Glomerular visceral epithelial cell (primary cell): Measurements from ENCODE around the gene PCDH17.

Experiments used
- DNase-seq: peaks from one replicate; pipeline ENCODE4 v3.0.0-alpha.2; 2016; ENCODE audit errors: extremely low spot score

Gene PCDH17

GRCh38 chr13:57631596-57632275, at the start of gene PCDH17:
Gene PCDH17 (plus strand): TSS chr13:57631744. CDS start chr13:57632547, 803 bp downstream.
- peak; percentile 38 for DNase-seq

- no peak for DNase-seq
These were observed 49.5 kb upstream of the PCDH17 start for GRCh38 chr13:57582032-57582431.

- no peak for DNase-seq
These were observed 48.0 kb upstream of the PCDH17 start for GRCh38 chr13:57583529-57583928.

- DNase-seq, result no peak
These were observed 42.9 kb upstream of the PCDH17 start for GRCh38 chr13:57588639-57589038.

GRCh38 chr13:57595775-57596174, 35.8 kb upstream of the PCDH17 start:
- DNase-seq, result no peak

- no peak for DNase-seq
These were observed 30.0 kb upstream of the PCDH17 start for GRCh38 chr13:57601536-57601935.

GRCh38 chr13:57604442-57604841, 27.1 kb upstream of the PCDH17 start:
- DNase-seq, result no peak

GRCh38 chr13:57611969-57612368, 19.6 kb upstream of the PCDH17 start:
- no peak for DNase-seq

GRCh38 chr13:57612568-57612967, 19.0 kb upstream of the PCDH17 start:
- DNase-seq, result no peak

- DNase-seq, result peak; percentile 56
These were observed 6.7 kb upstream of the PCDH17 start for GRCh38 chr13:57624565-57625435.

GRCh38 chr13:57627663-57628062, 3.9 kb upstream of the PCDH17 start:
- peak; percentile 43 for DNase-seq

- DNase-seq, result no peak
These were observed 2.1 kb upstream of the PCDH17 start for GRCh38 chr13:57629391-57629804.

GRCh38 chr13:57629821-57630235, 1.7 kb upstream of the PCDH17 start:
- DNase-seq, result peak; percentile 86

GRCh38 chr13:57630661-57631595, 616 bp upstream of the PCDH17 start:
- DNase-seq, result peak; percentile 67

- DNase-seq, result no peak
These were observed 964 bp downstream of the PCDH17 start for GRCh38 chr13:57632276-57633140.

- DNase-seq, result no peak
These were observed 1.8 kb downstream of the PCDH17 start for GRCh38 chr13:57633141-57633949.

GRCh38 chr13:57633950-57634838, 2.6 kb downstream of the PCDH17 start:
- DNase-seq, result no peak

GRCh38 chr13:57634839-57635165, 3.3 kb downstream of the PCDH17 start:
- DNase-seq, result no peak

- DNase-seq, result no peak
These were observed 4.1 kb downstream of the PCDH17 start for GRCh38 chr13:57635541-57636085.
